Measurements from ENCODE around the gene SCN11A. TPM values are rescaled to one million over a fixed set of nuclear protein-coding genes. Genes with fewer than 3 reads are reported as not detected.

Gene SCN11A
- total RNA-seq: 0.11 and 0.13 TPM in 2 replicates

GRCh38 chr3:39051649-39052561 is at the start of gene SCN11A, which contains the start of gene WDR48:
SCN11A (minus strand) TSS chr3:39051944; CDS start chr3:38950362, 101,582 bp downstream.
WDR48 (plus strand) TSS chr3:39052016; CDS start chr3:39052026, 10 bp downstream.

Small RNA genes lying within 50 kb of the gene (small RNA-seq; reads per million reads assigned to genes)
- gene RNU6-1227P: not detected

Other genes with a start within 250 kb of the SCN11A start
- not detected in 2 replicates for gene SCN10A, start 235.7 kb downstream of the SCN11A start, total RNA-seq
- 39.7 and 55.6 TPM in 2 replicates for gene WDR48, start 72 bp upstream of the SCN11A start, total RNA-seq
- gene GORASP1, start 55.7 kb upstream of the SCN11A start, total RNA-seq: 33.3 and 35.4 TPM in 2 replicates
- gene TTC21A, start 55.7 kb upstream of the SCN11A start, total RNA-seq: 4.4 and 6.8 TPM in 2 replicates
- gene CSRNP1, start 101.6 kb upstream of the SCN11A start, total RNA-seq: 8.9 and 13.8 TPM in 2 replicates
- gene XIRP1, start 140.7 kb upstream of the SCN11A start, total RNA-seq: not detected in 2 replicates
- gene CX3CR1, start 228.1 kb upstream of the SCN11A start, total RNA-seq: under 0.01 TPM in 1 of 2 replicates, not detected in the other

Data from articular chondrocyte of knee joint (primary cell).